OCI-LY7 (cell line): ENCODE data around the gene TYMP. TPM values are rescaled to one million over a fixed set of nuclear protein-coding genes. Genes with fewer than 3 reads are reported as not detected.

Experiments
- BruUV-seq: library from RNA; stranded (reverse); fragments of 400-500 nt; replicated peaks from 2 replicates; lab custom pipeline; 2021; lab: Mats Ljungman, UMichigan
- CTCF ChIA-PET: fragments of 300-600 bp; sonication (Branson Sonifier 250); formaldehyde crosslinking; loops from one replicate; lab custom pipeline; 2022; ENCODE audit warnings: antibody characterized with exemption; ENCODE audit not compliant: unreplicated experiment; lab: Charles Lee
- POLR2A ChIA-PET: fragments of 300-600 bp; sonication (Branson Sonifier 250); formaldehyde crosslinking; loops from one replicate; lab custom pipeline; 2022; ENCODE audit warnings: antibody characterized with exemption; lab: Charles Lee
- DNase-seq: peaks from one replicate; pipeline ENCODE4 v3.0.0-alpha.2; 2015; ENCODE audit warnings: low spot score
- H2AFZ ChIP-seq: fragments of 200-600 bp; sonication (generic), shearing (Covaris generic); 2 replicates; pipeline ENCODE4 v1.6.1; 2014; ENCODE audit warnings: mild to moderate bottlenecking, antibody characterized with exemption, low read length, moderate library complexity
- H3K27ac ChIP-seq: fragments of 200-600 bp; sonication (generic); 2 replicates; pipeline ENCODE4 v1.5.1; 2014; ENCODE audit warnings: mixed run types, low read depth, mild to moderate bottlenecking, moderate library complexity, low read length, inconsistent platforms; ENCODE audit not compliant: poor library complexity, severe bottlenecking
- H3K36me3 ChIP-seq: fragments of 200-600 bp; sonication (generic); 2 replicates; pipeline ENCODE4 v1.6.1; 2014; ENCODE audit warnings: mild to moderate bottlenecking, antibody characterized with exemption, low read length, moderate library complexity, mixed read lengths; ENCODE audit not compliant: insufficient read depth
- H3K4me1 ChIP-seq: fragments of 200-600 bp; sonication (generic); 2 replicates; pipeline ENCODE4 v1.5.1; 2014; ENCODE audit warnings: mild to moderate bottlenecking, low read length; ENCODE audit not compliant: insufficient read depth, poor library complexity, severe bottlenecking
- H3K4me2 ChIP-seq: fragments of 200-600 bp; sonication (generic); 2 replicates; pipeline ENCODE4 v1.6.1; 2014; ENCODE audit warnings: mild to moderate bottlenecking, low read length
- H3K4me3 ChIP-seq: fragments of 200-600 bp; sonication (generic); 2 replicates; pipeline ENCODE4 v1.5.1; 2014; ENCODE audit warnings: mild to moderate bottlenecking, low read depth, low read length; ENCODE audit not compliant: poor library complexity, severe bottlenecking
- H3K79me2 ChIP-seq: fragments of 200-600 bp; sonication (generic); 2 replicates; pipeline ENCODE4 v1.6.1; 2016; ENCODE audit warnings: low read depth, mild to moderate bottlenecking, low read length, moderate library complexity, mixed read lengths; ENCODE audit not compliant: insufficient read depth
- H3K9me2 ChIP-seq: fragments of 200-600 bp; sonication (generic); 2 replicates; pipeline ENCODE4 v1.6.1; 2016; ENCODE audit warnings: mild to moderate bottlenecking, low read length, mixed read lengths; ENCODE audit not compliant: insufficient read depth
- H3K9me3 ChIP-seq: fragments of 200-600 bp; sonication (generic); 2 replicates; pipeline ENCODE4 v1.6.1; 2014; ENCODE audit warnings: mild to moderate bottlenecking, mixed run types, low read length, mixed read lengths
- H4K20me1 ChIP-seq: fragments of 200-600 bp; sonication (generic); 2 replicates; pipeline ENCODE4 v1.6.1; 2014; ENCODE audit warnings: mild to moderate bottlenecking, antibody characterized with exemption, low read length, moderate library complexity, mixed read lengths; ENCODE audit not compliant: insufficient read depth
- EZH2phosphoT487 ChIP-seq: fragments of 200-600 bp; sonication (generic); IDR thresholded peaks from 2 replicates; pipeline ENCODE4 v1.6.1; 2018; ENCODE audit warnings: low read depth, borderline replicate concordance, mild to moderate bottlenecking, mixed run types, antibody characterized with exemption, low read length, moderate library complexity, mixed read lengths
- intact Hi-C: fragments of 100-400 bp; cut with micrococcal nuclease; formaldehyde crosslinking; loops from one replicate; pipeline ENCODE4 v1.10.0; 2022; ENCODE audit not compliant: unreplicated experiment
- total RNA-seq, 2 experiments: library from RNA; depleted of rRNA in 1 of 2; stranded (reverse); fragments of >200 nt in 1 of 2; shearing (Covaris generic) in 1 of 2; gene quantifications; 2 replicates each; pipeline ENCODE4 v1.2.3, GENCODE V29; 2014 to 2022
- TF ChIP-seq, protein P1 (sequence below): fragments of 200-600 bp; sonication (generic); conservative IDR thresholded peaks from 2 replicates; pipeline ENCODE4 v1.5.1; 2014; ENCODE audit warnings: mild to moderate bottlenecking, antibody characterized with exemption, low read length, moderate library complexity, mixed read lengths

TYMP gene
- total RNA-seq, 2 experiments from 2014 or later = 3.9 to 4.0 TPM

DNA sequence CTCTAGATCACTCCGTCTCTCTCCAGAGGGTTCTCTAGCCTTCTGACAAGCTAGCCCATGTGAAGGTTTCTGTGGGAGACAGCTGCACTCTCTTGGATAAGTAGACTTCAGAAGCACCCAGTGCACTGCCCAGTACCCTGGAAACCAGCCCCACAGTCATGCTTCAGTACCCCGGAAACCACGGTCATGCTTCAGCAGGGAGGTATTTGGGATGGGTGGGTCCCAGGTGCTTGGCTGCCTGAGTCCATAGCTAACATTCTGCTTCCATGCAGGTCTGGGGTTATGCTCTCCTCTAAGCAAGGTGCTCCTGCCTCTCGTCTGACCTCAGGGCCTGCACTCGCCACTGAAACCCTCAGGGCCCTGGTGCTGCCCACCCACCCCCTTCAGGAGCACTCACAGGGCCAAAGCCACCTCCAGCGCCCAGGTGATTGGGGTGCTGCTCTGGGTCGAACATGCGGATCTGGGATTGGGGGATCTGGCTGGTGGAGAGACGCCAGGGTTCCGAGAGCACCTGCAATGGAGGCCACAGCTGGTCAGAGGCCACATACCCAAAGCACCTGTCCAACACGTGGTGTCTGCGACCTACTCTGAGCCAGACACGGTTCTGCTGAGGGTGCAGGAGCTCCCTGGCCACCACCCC, 40.2 kb upstream of the TYMP start:
- POLR2A ChIA-PET = interaction anchor here (0.7 kb wide), 1 partner anchor 37 kb away, joined by 3 read pairs; no protein-coding TSS in a partner anchor
- CTCF ChIA-PET = no interaction called here
- peaks cover 26% of the 10 kb centered on the region for H3K4me1 ChIP-seq
- TF ChIP-seq, protein P1, sequence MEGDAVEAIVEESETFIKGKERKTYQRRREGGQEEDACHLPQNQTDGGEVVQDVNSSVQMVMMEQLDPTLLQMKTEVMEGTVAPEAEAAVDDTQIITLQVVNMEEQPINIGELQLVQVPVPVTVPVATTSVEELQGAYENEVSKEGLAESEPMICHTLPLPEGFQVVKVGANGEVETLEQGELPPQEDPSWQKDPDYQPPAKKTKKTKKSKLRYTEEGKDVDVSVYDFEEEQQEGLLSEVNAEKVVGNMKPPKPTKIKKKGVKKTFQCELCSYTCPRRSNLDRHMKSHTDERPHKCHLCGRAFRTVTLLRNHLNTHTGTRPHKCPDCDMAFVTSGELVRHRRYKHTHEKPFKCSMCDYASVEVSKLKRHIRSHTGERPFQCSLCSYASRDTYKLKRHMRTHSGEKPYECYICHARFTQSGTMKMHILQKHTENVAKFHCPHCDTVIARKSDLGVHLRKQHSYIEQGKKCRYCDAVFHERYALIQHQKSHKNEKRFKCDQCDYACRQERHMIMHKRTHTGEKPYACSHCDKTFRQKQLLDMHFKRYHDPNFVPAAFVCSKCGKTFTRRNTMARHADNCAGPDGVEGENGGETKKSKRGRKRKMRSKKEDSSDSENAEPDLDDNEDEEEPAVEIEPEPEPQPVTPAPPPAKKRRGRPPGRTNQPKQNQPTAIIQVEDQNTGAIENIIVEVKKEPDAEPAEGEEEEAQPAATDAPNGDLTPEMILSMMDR = no peak
- no peak for TF ChIP-seq EZH2phosphoT487
- no peaks in the 10 kb centered on the region for H3K79me2 ChIP-seq
- no peak overlapping the region for H2AFZ ChIP-seq
- H3K9me3 ChIP-seq = no peaks in the 10 kb centered on the region
- peak overlapping the region; percentile 29 for H3K27ac ChIP-seq
- peak overlapping the region; percentile 47 for H3K4me2 ChIP-seq
- no peaks in the 10 kb centered on the region for H3K9me2 ChIP-seq
- peaks cover 72% of the 10 kb centered on the region for H3K36me3 ChIP-seq
- H3K4me3 ChIP-seq = no peak overlapping the region
- H4K20me1 ChIP-seq = no peaks in the 10 kb centered on the region
- peak; percentile 67 for DNase-seq
- intact Hi-C loops = no loop called here
- BruUV-seq = no TSS peak

DNA sequence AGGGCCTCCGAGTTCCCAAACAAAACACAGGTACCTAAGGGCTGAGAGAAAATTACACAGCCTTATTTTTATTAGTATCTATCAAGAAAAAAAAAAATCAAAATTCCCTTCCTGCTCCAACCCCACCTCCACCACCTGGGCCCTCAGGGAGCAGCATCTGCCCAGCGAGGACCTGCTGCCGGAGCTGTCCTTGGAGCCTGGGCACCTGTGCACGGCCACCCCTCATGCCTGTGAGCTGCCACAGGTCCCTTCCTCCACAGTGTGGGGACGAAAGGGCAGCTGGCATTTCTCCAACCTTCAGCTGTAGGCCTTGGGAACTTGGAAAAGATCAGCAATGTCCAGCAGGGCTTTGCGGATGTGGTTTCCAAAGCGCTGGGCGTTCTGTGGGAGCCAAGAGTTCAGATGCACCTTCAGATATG, 39.2 kb upstream of the TYMP start:
- POLR2A ChIA-PET = no interaction called here
- H3K27ac ChIP-seq = no peak overlapping the region
- H3K9me3 ChIP-seq = no peaks in the 10 kb centered on the region
- no peaks in the 10 kb centered on the region for H3K9me2 ChIP-seq
- H3K4me2 ChIP-seq = no peak overlapping the region
- intact Hi-C loops = no loop called here
- no peak overlapping the region for H2AFZ ChIP-seq
- H3K4me1 ChIP-seq = peaks cover 26% of the 10 kb centered on the region
- CTCF ChIA-PET = interaction anchor here (0.6 kb wide), 1 partner anchor 52 kb away, joined by 3 read pairs; no protein-coding TSS in a partner anchor
- TF ChIP-seq, protein P1 = no peak
- TF ChIP-seq EZH2phosphoT487 = no peak
- no peaks in the 10 kb centered on the region for H3K79me2 ChIP-seq
- peaks cover 67% of the 10 kb centered on the region for H3K36me3 ChIP-seq
- DNase-seq = no peak
- no peak overlapping the region for H3K4me3 ChIP-seq
- no peaks in the 10 kb centered on the region for H4K20me1 ChIP-seq
- no TSS peak for BruUV-seq

DNA sequence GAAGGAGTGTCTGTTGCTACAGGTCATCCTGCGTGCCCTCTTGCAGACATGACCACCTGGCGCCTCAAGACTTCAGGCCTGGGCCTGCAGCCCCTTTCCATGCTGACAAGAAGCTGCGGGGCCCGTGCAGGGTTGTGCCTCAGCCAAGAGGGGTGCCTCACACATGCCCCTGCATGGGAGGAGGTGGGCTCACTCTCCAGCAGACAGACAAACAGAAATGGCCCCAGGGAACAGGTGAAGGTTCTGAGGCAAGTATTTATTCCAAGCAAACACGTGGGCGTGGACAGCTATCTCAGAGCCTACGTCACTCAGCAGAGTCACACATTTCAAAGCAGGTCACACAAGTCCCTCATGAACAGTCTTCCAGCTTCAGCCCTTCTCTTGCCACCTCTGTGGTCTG, 38.8 kb upstream of the TYMP start:
- H4K20me1 ChIP-seq = no peaks in the 10 kb centered on the region
- ChIA-PET POLR2A (no interaction called here), CTCF (interaction anchor here (0.6 kb wide), 1 partner anchor 52 kb away, joined by 3 read pairs; no protein-coding TSS in a partner anchor)
- H3K36me3 ChIP-seq = peaks cover 63% of the 10 kb centered on the region
- H3K79me2 ChIP-seq = no peaks in the 10 kb centered on the region
- intact Hi-C loops = no loop called here
- no peak overlapping the region for H3K4me3 ChIP-seq
- H3K27ac ChIP-seq = no peak overlapping the region
- no peaks in the 10 kb centered on the region for H3K9me2 ChIP-seq
- BruUV-seq = no TSS peak
- peaks cover 26% of the 10 kb centered on the region for H3K4me1 ChIP-seq
- DNase-seq = no peak
- H2AFZ ChIP-seq = no peak overlapping the region
- TF ChIP-seq, protein P1 = no peak
- TF ChIP-seq EZH2phosphoT487 = no peak
- no peaks in the 10 kb centered on the region for H3K9me3 ChIP-seq
- H3K4me2 ChIP-seq = no peak overlapping the region
